GM19328 (cell line): ENCODE measurements around the gene SLC19A1.
"Not testable (repeated sequence)": the region's sequence is repeated elsewhere in the genome, so short reads cannot be mapped to it uniquely, and the experiment has no call there.

Experiments used
- ATAC-seq: cut with Tn5 transposase; IDR thresholded peaks from one replicate; pipeline ENCODE4 v1.9.1; 2021; ENCODE audit warnings: mild to moderate bottlenecking, moderate library complexity; ENCODE audit not compliant: unreplicated experiment

The SLC19A1 gene

GRCh38 chr21:45535341-45536081 is 6.7 kb downstream of the SLC19A1 start:
- no peak for ATAC-seq

- ATAC-seq = no peak
Measured at GRCh38 chr21:45534636-45535331, 7.5 kb downstream of the SLC19A1 start.

- no peak for ATAC-seq
Measured at GRCh38 chr21:45533846-45534635, 8.2 kb downstream of the SLC19A1 start.

GRCh38 chr21:45533361-45533845 is 8.8 kb downstream of the SLC19A1 start:
- no peak for ATAC-seq

GRCh38 chr21:45532826-45533360 is 9.3 kb downstream of the SLC19A1 start:
- ATAC-seq = no peak

- no peak for ATAC-seq
Measured at GRCh38 chr21:45531393-45532215, 10.6 kb downstream of the SLC19A1 start.

- ATAC-seq = not testable (repeated sequence)
Measured at GRCh38 chr21:45531114-45531392, 11.2 kb downstream of the SLC19A1 start.

- ATAC-seq = no peak
Measured at GRCh38 chr21:45530423-45531113, 11.7 kb downstream of the SLC19A1 start.

GRCh38 chr21:45529785-45530422 is 12.3 kb downstream of the SLC19A1 start:
- ATAC-seq = no peak

GRCh38 chr21:45528981-45529784 is 13.1 kb downstream of the SLC19A1 start:
- no peak for ATAC-seq

- ATAC-seq = no peak
Measured at GRCh38 chr21:45528028-45528705, 14.1 kb downstream of the SLC19A1 start.

- ATAC-seq = not testable (repeated sequence)
Measured at GRCh38 chr21:45527151-45527999, 14.9 kb downstream of the SLC19A1 start.

- no peak for ATAC-seq
Measured at GRCh38 chr21:45525910-45526306, 16.3 kb downstream of the SLC19A1 start.

- no peak for ATAC-seq
Measured at GRCh38 chr21:45525153-45525909, 16.9 kb downstream of the SLC19A1 start.

GRCh38 chr21:45524756-45525152 is 17.5 kb downstream of the SLC19A1 start:
- no peak for ATAC-seq

GRCh38 chr21:45523411-45524101 is 18.7 kb downstream of the SLC19A1 start:
- ATAC-seq = no peak
